ENCODE measurements around the gene HSF5. TPM values are rescaled to one million over a fixed set of nuclear protein-coding genes. Genes with fewer than 3 reads are reported as not detected.

The HSF5 gene
- total RNA-seq, 1 experiment from 2014 or later: 0.07 TPM

GRCh38 chr17:58415371-58416055 is 72.7 kb downstream of the HSF5 start:
- no TSS peak for BruUV-seq (replicated peaks)
- no peaks in the 10 kb centered on the region for H3K27me3 Mint-ChIP-seq (ENCODE audit: unreplicated experiment)
- H3K4me1 Mint-ChIP-seq (ENCODE audit: low read depth, unreplicated experiment): peaks cover 33% of the 10 kb centered on the region
- peak; percentile 30 for DNase-seq
- H3K36me3 Mint-ChIP-seq (ENCODE audit: insufficient read depth, unreplicated experiment): peaks cover 14% of the 10 kb centered on the region
- no peak for TF ChIP-seq CTCF (IDR thresholded peaks at IDR 0.05; ENCODE audit: unreplicated experiment)
- intact Hi-C loops (cut with micrococcal nuclease; ENCODE audit: unreplicated experiment): loop anchor here (2.0 kb wide), 3 partner anchors 15 to 63 kb away; partner anchors contain the start of gene SUPT4H1
- H3K9me3 Mint-ChIP-seq (ENCODE audit: low read depth, unreplicated experiment): no peaks in the 10 kb centered on the region
- peak overlapping the region; percentile 77 for H3K4me3 Mint-ChIP-seq (ENCODE audit: low read depth, unreplicated experiment)
- no peak overlapping the region for H3K27ac Mint-ChIP-seq (ENCODE audit: unreplicated experiment)
- CTCF ChIA-PET: interaction anchor here (1.3 to 2.6 kb wide), 2 partner anchors 64 to 98 kb away, joined by 5 to 36 read pairs; partner anchors contain the start of gene SUPT4H1

- CTCF ChIA-PET: interaction anchor here (1.3 kb wide), 1 partner anchor 97 kb away, joined by 5 read pairs; no protein-coding TSS in a partner anchor
- Mint-ChIP-seq H3K4me3 (ENCODE audit: low read depth, unreplicated experiment) (no peak overlapping the region), H3K27ac (ENCODE audit: unreplicated experiment) (no peak overlapping the region), H3K9me3 (ENCODE audit: low read depth, unreplicated experiment) (no peaks in the 10 kb centered on the region), H3K4me1 (ENCODE audit: low read depth, unreplicated experiment) (peaks cover 33% of the 10 kb centered on the region), H3K36me3 (ENCODE audit: insufficient read depth, unreplicated experiment) (peaks cover 14% of the 10 kb centered on the region), H3K27me3 (ENCODE audit: unreplicated experiment) (no peaks in the 10 kb centered on the region)
- intact Hi-C loops (cut with micrococcal nuclease; ENCODE audit: unreplicated experiment): no loop called here
- DNase-seq: no peak
- BruUV-seq (replicated peaks): no TSS peak
- no peak for TF ChIP-seq CTCF (IDR thresholded peaks at IDR 0.05; ENCODE audit: unreplicated experiment)
Observed at GRCh38 chr17:58414596-58414997, 73.6 kb downstream of the HSF5 start.

- Mint-ChIP-seq H3K36me3 (ENCODE audit: insufficient read depth, unreplicated experiment) (peaks cover 14% of the 10 kb centered on the region), H3K4me1 (ENCODE audit: low read depth, unreplicated experiment) (peaks cover 33% of the 10 kb centered on the region), H3K4me3 (ENCODE audit: low read depth, unreplicated experiment) (no peak overlapping the region), H3K27me3 (ENCODE audit: unreplicated experiment) (no peaks in the 10 kb centered on the region), H3K9me3 (ENCODE audit: low read depth, unreplicated experiment) (no peaks in the 10 kb centered on the region), H3K27ac (ENCODE audit: unreplicated experiment) (no peak overlapping the region)
- CTCF ChIA-PET: interaction anchor here (1.0 to 1.5 kb wide), 2 partner anchors 33 to 62 kb away, joined by 3 to 5 read pairs; partner anchors contain the start of gene SUPT4H1
- no TSS peak for BruUV-seq (replicated peaks)
- no peak for TF ChIP-seq CTCF (IDR thresholded peaks at IDR 0.05; ENCODE audit: unreplicated experiment)
- intact Hi-C loops (cut with micrococcal nuclease; ENCODE audit: unreplicated experiment): no loop called here
- DNase-seq: no peak
Observed at GRCh38 chr17:58413684-58414083, 74.5 kb downstream of the HSF5 start.

- H3K4me3 Mint-ChIP-seq (ENCODE audit: low read depth, unreplicated experiment): no peak overlapping the region
- intact Hi-C loops (cut with micrococcal nuclease; ENCODE audit: unreplicated experiment): no loop called here
- H3K36me3 Mint-ChIP-seq (ENCODE audit: insufficient read depth, unreplicated experiment): peaks cover 14% of the 10 kb centered on the region
- no peak overlapping the region for H3K27ac Mint-ChIP-seq (ENCODE audit: unreplicated experiment)
- no peak for TF ChIP-seq CTCF (IDR thresholded peaks at IDR 0.05; ENCODE audit: unreplicated experiment)
- peaks cover 33% of the 10 kb centered on the region for H3K4me1 Mint-ChIP-seq (ENCODE audit: low read depth, unreplicated experiment)
- H3K27me3 Mint-ChIP-seq (ENCODE audit: unreplicated experiment): no peaks in the 10 kb centered on the region
- H3K9me3 Mint-ChIP-seq (ENCODE audit: low read depth, unreplicated experiment): no peaks in the 10 kb centered on the region
- BruUV-seq (replicated peaks): no TSS peak
- CTCF ChIA-PET: interaction anchor here (1.0 to 1.5 kb wide), 2 partner anchors 32 to 61 kb away, joined by 3 to 5 read pairs; partner anchors contain the start of gene SUPT4H1
- no peak for DNase-seq
Observed at GRCh38 chr17:58412961-58413586, 75.1 kb downstream of the HSF5 start.

Data from Calu3 (cell line).